ENCODE results near the gene HDGFL2. TPM values are rescaled to one million over a fixed set of nuclear protein-coding genes. Genes with fewer than 3 reads are reported as not detected.

HDGFL2 gene
- total RNA-seq, 1 experiment from 2014 or later: 75.2 TPM

GRCh38 chr19:4448147-4448985 is 23.7 kb upstream of the HDGFL2 start:
- Histone ChIP-seq H3K36me3 (ENCODE audit: control insufficient read depth in 1 of 2, insufficient read depth in 2 of 2, low read length in 2 of 2) (peaks cover 10 to 27% of the 10 kb centered on the region in 2 experiments), H4K20me1 (ENCODE audit: insufficient read depth) (no peaks in the 10 kb centered on the region), H3K27me3 (ENCODE audit: insufficient read depth, low read length) (no peaks in the 10 kb centered on the region), H3K4me2 (ENCODE audit: low read length) (no peak overlapping the region), H3K4me3 (replicated peaks in 1 of 2; ENCODE audit: low read depth in 1 of 2, low read length in 2 of 2) (no peak overlapping the region), H3K9ac (ENCODE audit: low read length) (no peak overlapping the region), H3K9me2 (ENCODE audit: insufficient read depth) (no peaks in the 10 kb centered on the region), H3K4me1 (ENCODE audit: control insufficient read depth in 1 of 2, insufficient read depth in 2 of 2, low read length in 2 of 2) (no peaks in the 10 kb centered on the region), H3K27ac (ENCODE audit: low read depth, low read length) (no peak overlapping the region), H3K79me2 (ENCODE audit: insufficient read depth, low read length) (no peaks in the 10 kb centered on the region), H3K9me3 (ENCODE audit: control insufficient read depth in 1 of 2, insufficient read depth in 1 of 2, low read depth in 1 of 2, low read length in 2 of 2) (no peaks in the 10 kb centered on the region), H2AFZ (ENCODE audit: low read depth, low read length, poor library complexity, severe bottlenecking) (no peak overlapping the region)
- BruUV-seq (replicated peaks): no TSS peak
- intact Hi-C loops (cut with micrococcal nuclease): no loop called here
- CTCF ChIA-PET: no interaction called here
- no peak for ATAC-seq
- RAD21 ChIA-PET (ENCODE audit: low non-redundant PET in 1 of 2, low total read pairs in 2 of 2, uncharacterized antibody in 2 of 2, unreplicated experiment in 2 of 2): no interaction called here
- POLR2A ChIA-PET: no interaction called here
- TF ChIP-seq SIN3A (IDR thresholded peaks at IDR 0.05; ENCODE audit: low read depth): no peak
- TF ChIP-seq POLR2A (IDR thresholded peaks at IDR 0.05; ENCODE audit: borderline replicate concordance, extremely low read depth, insufficient read depth, insufficient read length): no peak
- TF ChIP-seq YY1 (IDR thresholded peaks at IDR 0.05; ENCODE audit: extremely low read depth, insufficient replicate concordance, low read depth, low read length): no peak
- TF ChIP-seq RAD21 (IDR thresholded peaks at IDR 0.05; ENCODE audit: low read depth): no peak
- DNase-seq (ENCODE audit: low read depth, low spot score): no peak

- POLR2A ChIA-PET: interaction anchor here (1.4 kb wide), 1 partner anchor 22 kb away, joined by 3 read pairs; the partner anchor contains the start of gene HDGFL2
- no peak overlapping the region for H3K4me3 ChIP-seq (replicated peaks in 1 of 2; ENCODE audit: low read depth in 1 of 2, low read length in 2 of 2)
- TF ChIP-seq JUND (IDR thresholded peaks at IDR 0.05): no peak
- TF ChIP-seq YY1 (IDR thresholded peaks at IDR 0.05; ENCODE audit: extremely low read depth, insufficient replicate concordance, low read depth, low read length): no peak
- no peak for TF ChIP-seq ELF1 (IDR thresholded peaks at IDR 0.05; ENCODE audit: borderline replicate concordance, low read depth)
- no peak for TF ChIP-seq POLR2AphosphoS5 (IDR thresholded peaks at IDR 0.05; ENCODE audit: low read depth, low read length)
- TF ChIP-seq EZH2phosphoT487 (IDR thresholded peaks at IDR 0.05; ENCODE audit: borderline replicate concordance): no peak
- TF ChIP-seq RAD21 (IDR thresholded peaks at IDR 0.05; ENCODE audit: low read depth): no peak
- TF ChIP-seq EZH2 (IDR thresholded peaks at IDR 0.05): no peak
- no peak for TF ChIP-seq ZNF274 (IDR thresholded peaks at IDR 0.05; ENCODE audit: low read depth, low read length)
- no peak for TF ChIP-seq ZFX (IDR thresholded peaks at IDR 0.05)
- no peak for TF ChIP-seq CBX3 (IDR thresholded peaks at IDR 0.05; ENCODE audit: low read depth)
- no peak for TF ChIP-seq CTCF (IDR thresholded peaks at IDR 0.05 in 2 of 3, conservative IDR thresholded peaks at IDR 0.05 in 1 of 3; ENCODE audit: borderline replicate concordance in 1 of 3, insufficient read depth in 1 of 3, low read depth in 2 of 3, low read length in 2 of 3)
- TF ChIP-seq FOSL1 (IDR thresholded peaks at IDR 0.05; ENCODE audit: low read depth): no peak
- no peak for TF ChIP-seq EGR1 (IDR thresholded peaks at IDR 0.05; ENCODE audit: low read depth)
- no peak for TF ChIP-seq SIN3A (IDR thresholded peaks at IDR 0.05; ENCODE audit: low read depth)
- TF ChIP-seq TCF7L2 (IDR thresholded peaks at IDR 0.05; ENCODE audit: borderline replicate concordance, extremely low read depth, insufficient read depth, insufficient read length): no peak
- no peak for TF ChIP-seq SP1 (IDR thresholded peaks at IDR 0.05; ENCODE audit: low read depth)
- no peak for TF ChIP-seq MAX (IDR thresholded peaks at IDR 0.05)
- no peak for TF ChIP-seq POLR2A (IDR thresholded peaks at IDR 0.05; ENCODE audit: borderline replicate concordance, extremely low read depth, insufficient read depth, insufficient read length)
- H3K9me3 ChIP-seq (ENCODE audit: control insufficient read depth in 1 of 2, insufficient read depth in 1 of 2, low read depth in 1 of 2, low read length in 2 of 2): no peaks in the 10 kb centered on the region
- peaks cover 10 to 27% of the 10 kb centered on the region in 2 experiments for H3K36me3 ChIP-seq (ENCODE audit: control insufficient read depth in 1 of 2, insufficient read depth in 2 of 2, low read length in 2 of 2)
- no peak overlapping the region for H3K27ac ChIP-seq (ENCODE audit: low read depth, low read length)
- CTCF ChIA-PET: no interaction called here
- DNase-seq (ENCODE audit: low read depth, low spot score) (no peak), ATAC-seq (peak; percentile 23; the same call in 1 of the 2 replicates)
- no TSS peak for BruUV-seq (replicated peaks)
- H3K27me3 ChIP-seq (ENCODE audit: insufficient read depth, low read length): no peaks in the 10 kb centered on the region
- H3K9me2 ChIP-seq (ENCODE audit: insufficient read depth): no peaks in the 10 kb centered on the region
- intact Hi-C loops (cut with micrococcal nuclease): no loop called here
- H3K4me1 ChIP-seq (ENCODE audit: control insufficient read depth in 1 of 2, insufficient read depth in 2 of 2, low read length in 2 of 2): no peaks in the 10 kb centered on the region
- H3K79me2 ChIP-seq (ENCODE audit: insufficient read depth, low read length): no peaks in the 10 kb centered on the region
- no peak overlapping the region for H3K9ac ChIP-seq (ENCODE audit: low read length)
- H3K4me2 ChIP-seq (ENCODE audit: low read length): no peak overlapping the region
- H4K20me1 ChIP-seq (ENCODE audit: insufficient read depth): no peaks in the 10 kb centered on the region
- no peak overlapping the region for H2AFZ ChIP-seq (ENCODE audit: low read depth, low read length, poor library complexity, severe bottlenecking)
- RAD21 ChIA-PET (ENCODE audit: low non-redundant PET in 1 of 2, low total read pairs in 2 of 2, uncharacterized antibody in 2 of 2, unreplicated experiment in 2 of 2): no interaction called here
Measured at GRCh38 chr19:4449022-4449638, 23.0 kb upstream of the HDGFL2 start.
